A549 (cell line): Measurements from ENCODE around the gene SPAG9. TPM values are rescaled to one million over a fixed set of nuclear protein-coding genes. Genes with fewer than 3 reads are reported as not detected.
A peak's percentile ranks its signal among the peaks of the same experiment; 100 is the strongest.

ENCODE experiments used
- ATAC-seq, 2 experiments: fragments of 200-7000 bp in 1 of 2; fragments of >200 bp in 1 of 2; cut with Nextera tagmentation in 1 of 2; cut with Tn5 transposase in 1 of 2; 3 replicates each; pipeline versions ENCODE4 v1.8.0 to v1.9.1; 2018 to 2020; ENCODE audit warnings: mild to moderate bottlenecking in 1 of 2, moderate library complexity in 1 of 2
- CTCF ChIA-PET: fragments of 300-600 bp; sonication (Branson Sonifier 250); formaldehyde crosslinking; extraction: SDS; loops from one replicate; lab custom pipeline; 2021; ENCODE audit warnings: antibody characterized with exemption, inconsistent platforms; lab: Yijun Ruan, JAX
- POLR2A ChIA-PET: fragments of 350-600 bp; formaldehyde crosslinking; extraction: SDS; loops from one replicate; lab custom pipeline; 2021; ENCODE audit warnings: antibody characterized with exemption, inconsistent platforms; lab: Yijun Ruan, JAX
- DNase-seq, 2 experiments: peaks; one replicate each; pipeline versions ENCODE4 v3.0.0 to v3.0.0-alpha.2; 2011 to 2016; ENCODE audit warnings: low read depth in 1 of 2, low spot score in 1 of 2
- FAIRE-seq: peaks from 2 replicates; lab custom pipeline; 2011; peaks lifted over from hg19 to GRCh38; lab: Jason Lieb, UNC
- H3K27ac ChIP-seq, 2 experiments: fragments of >200 bp; sonication (Bioruptor Twin); formaldehyde crosslinking; 3 replicates each; pipeline ENCODE4 v1.5.1; 2016 to 2017
- H3K4me1 ChIP-seq: fragments of >200 bp; sonication (Bioruptor Twin); formaldehyde crosslinking; 3 replicates; pipeline ENCODE4 v1.6.1; 2016
- H3K4me2 ChIP-seq: fragments of >200 bp; sonication (Bioruptor Twin); formaldehyde crosslinking; 3 replicates; pipeline ENCODE4 v1.6.1; 2016
- H3K4me3 ChIP-seq: fragments of >200 bp; sonication (Bioruptor Twin); formaldehyde crosslinking; 3 replicates; pipeline ENCODE4 v1.5.1; 2016
- H3K9me3 ChIP-seq: fragments of >200 bp; sonication (Bioruptor Twin); formaldehyde crosslinking; 3 replicates; pipeline ENCODE4 v1.6.1; 2016
- ATOH8 ChIP-seq: fragments of 250-450 bp; sonication (Bioruptor Pico); IDR thresholded peaks from 2 replicates; pipeline ENCODE4 v1.5.0; 2020; ENCODE audit warnings: low read depth, mild to moderate bottlenecking, moderate library complexity
- BCL3 ChIP-seq: fragments of >200 bp; sonication (Bioruptor Twin); formaldehyde crosslinking; IDR thresholded peaks from 3 replicates; pipeline ENCODE4 v1.6.1; 2016
- CBX8 ChIP-seq: fragments of 200-600 bp; sonication (generic); IDR thresholded peaks from 2 replicates; pipeline ENCODE4 v1.6.1; 2016
- CEBPB ChIP-seq, 2 experiments: fragments of >200 bp in 1 of 2; sonication (Bioruptor Twin) in 1 of 2; formaldehyde crosslinking in 1 of 2; IDR thresholded peaks; 2 replicates each; pipeline ENCODE4 v1.6.1; 2012 to 2016
- CHD2 ChIP-seq: fragments of 150-350 bp; IDR thresholded peaks from 2 replicates; pipeline ENCODE4 v1.6.1; 2014; ENCODE audit warnings: low read length; ENCODE audit not compliant: partially characterized antibody
- EHMT2 ChIP-seq: fragments of 200-600 bp; sonication (generic); IDR thresholded peaks from 2 replicates; pipeline ENCODE4 v1.6.1; 2016; ENCODE audit warnings: antibody characterized with exemption, low read depth, mild to moderate bottlenecking, moderate library complexity
- FOXS1 ChIP-seq: fragments of 250-450 bp; sonication (Bioruptor Pico); IDR thresholded peaks from 2 replicates; pipeline ENCODE4 v1.5.0; 2020; ENCODE audit warnings: mild to moderate bottlenecking, moderate library complexity
- GATA3 ChIP-seq: IDR thresholded peaks from 2 replicates; pipeline ENCODE4 v1.6.1; 2012; ENCODE audit warnings: borderline replicate concordance
- HES2 ChIP-seq: fragments of >200 bp; sonication (Bioruptor Twin); formaldehyde crosslinking; IDR thresholded peaks from 2 replicates; pipeline ENCODE4 v1.6.1; 2016
- HEYL ChIP-seq: fragments of 250-450 bp; sonication (Bioruptor Pico); IDR thresholded peaks from 2 replicates; pipeline ENCODE4 v1.8.0; 2021; ENCODE audit warnings: mild to moderate bottlenecking, moderate library complexity
- JUNB ChIP-seq: fragments of >200 bp; sonication (Bioruptor Twin); formaldehyde crosslinking; IDR thresholded peaks from 2 replicates; pipeline ENCODE4 v1.6.1; 2016
- KDM1A ChIP-seq: fragments of 200-600 bp; sonication (generic); IDR thresholded peaks from 2 replicates; pipeline ENCODE4 v1.6.1; 2016; ENCODE audit warnings: low read depth, mild to moderate bottlenecking
- KDM5A ChIP-seq: fragments of 200-600 bp; sonication (generic); IDR thresholded peaks from 2 replicates; pipeline ENCODE4 v1.6.1; 2016; ENCODE audit warnings: antibody characterized with exemption, mild to moderate bottlenecking
- MAFK ChIP-seq: fragments of 450-650 bp; IDR thresholded peaks from 2 replicates; pipeline ENCODE4 v1.6.1; 2014; ENCODE audit not compliant: partially characterized antibody
- MAX ChIP-seq: IDR thresholded peaks from 2 replicates; pipeline ENCODE4 v1.6.1; 2012
- MYC ChIP-seq: IDR thresholded peaks from 2 replicates; pipeline ENCODE4 v1.6.1; 2012; ENCODE audit warnings: mild to moderate bottlenecking, inconsistent platforms, low read length, improper control_type of control experiment, borderline replicate concordance
- NFE2L2 ChIP-seq: fragments of 150-350 bp; conservative IDR thresholded peaks from 2 replicates; pipeline ENCODE4 v1.6.1; 2014; ENCODE audit warnings: low read length
- NR3C1 ChIP-seq: fragments of >200 bp; sonication (Bioruptor Twin); formaldehyde crosslinking; IDR thresholded peaks from 3 replicates; pipeline ENCODE4 v1.6.1; 2017
- POLR2A ChIP-seq: IDR thresholded peaks from 2 replicates; pipeline ENCODE4 v1.6.1; 2012; ENCODE audit warnings: mild to moderate bottlenecking, low read length
- POLR2AphosphoS2 ChIP-seq: conservative IDR thresholded peaks from 2 replicates; pipeline ENCODE4 v1.6.1; 2012; ENCODE audit warnings: low read length, improper control_type of control experiment, inconsistent platforms
- REST ChIP-seq: fragments of 200-600 bp; sonication (generic); IDR thresholded peaks from 2 replicates; pipeline ENCODE4 v1.6.1; 2016; ENCODE audit warnings: antibody characterized with exemption, mild to moderate bottlenecking, moderate library complexity
- RNF2 ChIP-seq: fragments of 200-600 bp; sonication (generic); IDR thresholded peaks from 2 replicates; pipeline ENCODE4 v1.6.1; 2016; ENCODE audit warnings: low read depth, mild to moderate bottlenecking, antibody characterized with exemption, moderate library complexity, borderline replicate concordance
- SREBF2 ChIP-seq: fragments of 450-650 bp; IDR thresholded peaks from 2 replicates; pipeline ENCODE4 v1.6.1; 2014; ENCODE audit warnings: mild to moderate bottlenecking, moderate library complexity
- TFCP2L1 ChIP-seq: fragments of 250-450 bp; sonication (Bioruptor Pico); IDR thresholded peaks from 2 replicates; pipeline ENCODE4 v1.5.0; 2021; ENCODE audit warnings: mild to moderate bottlenecking
- USF2 ChIP-seq: fragments of 450-650 bp; IDR thresholded peaks from 2 replicates; pipeline ENCODE4 v1.6.1; 2014; ENCODE audit warnings: antibody characterized with exemption
- ZSCAN20 ChIP-seq: fragments of 250-450 bp; sonication (Bioruptor Pico); IDR thresholded peaks from 2 replicates; pipeline ENCODE4 v1.8.0; 2022; ENCODE audit warnings: mild to moderate bottlenecking, moderate library complexity
- WGBS: methylation state at CpG from one replicate; pipeline ENCODE4 v1.1.6; 2017; ENCODE audit errors: missing lambda C conversion rate; 5-methylcytosine and 5-hydroxymethylcytosine counted together
- polyA plus RNA-seq, 4 experiments: library from polyadenylated mRNA; depleted of rRNA in 3 of 4; stranded (reverse); fragments of >200 nt; fragmentation: RNase III in 1 of 4; extraction: RNeasy Plus Mini Kit Qiagen cat#74134 plus additional on column Dnase treatment in 1 of 4; gene quantifications; 2 replicates in 3 of 4; 3 replicates in 1 of 4; pipeline ENCODE4 v1.2.3, GENCODE V29; 2011 to 2017

Gene SPAG9
- polyA plus RNA-seq, 2 of the 4 experiments (the other 2 are of a cell fraction): 69.0 to 71.1 TPM

- no peak for TF ChIP-seq CBX8
- no peak for TF ChIP-seq FOXS1
Measured at GRCh38 chr17:50918071-50918932, 202.4 kb downstream of the SPAG9 start (continued).

GRCh38 chr17:50917418-50917743 is 203.3 kb downstream of the SPAG9 start:
- no peak overlapping the region for H3K4me3 ChIP-seq
- DNase-seq (no peak), ATAC-seq (no peak), FAIRE-seq (no peak)
- ChIA-PET CTCF (interaction anchor here (1.0 kb wide), 2 partner anchors 47 to 54 kb away, joined by 3 read pairs; no protein-coding TSS in a partner anchor), POLR2A (interaction anchor here (13.2 kb wide), 1 partner anchor 51 kb away, joined by 130 read pairs; the partner anchor contains the start of gene TOB1)
- H3K27ac ChIP-seq: peak overlapping the region; percentile 46 to 92; a peak in 3 of 6 replicates
- no peaks in the 10 kb centered on the region for H3K9me3 ChIP-seq
- no peak for TF ChIP-seq BCL3
- no peak for TF ChIP-seq CHD2
- no peak for TF ChIP-seq ATOH8 (CRISPR knock-in tag)
- TF ChIP-seq MAFK: no peak
- no peak for TF ChIP-seq KDM1A
- no peak for TF ChIP-seq USF2
- TF ChIP-seq GATA3: no peak
- no peak for TF ChIP-seq TFCP2L1 (CRISPR knock-in tag)
- no peak for TF ChIP-seq POLR2AphosphoS2
- no peak for TF ChIP-seq KDM5A
- no peak for TF ChIP-seq SREBF2
- H3K4me1 ChIP-seq: peaks cover 62% of the 10 kb centered on the region
- H3K4me2 ChIP-seq: no peak overlapping the region
- WGBS: 96% methylated on average over 7 of the region's 7 CpGs

GRCh38 chr17:50916708-50917417 is 203.8 kb downstream of the SPAG9 start:
- no peaks in the 10 kb centered on the region for H3K9me3 ChIP-seq
- FAIRE-seq: no peak
- CTCF ChIA-PET: interaction anchor here (0.8 to 2.9 kb wide), 4 partner anchors 32 to 65 kb away, joined by 3 to 8 read pairs (median 4); no protein-coding TSS in a partner anchor
- no peak for TF ChIP-seq RNF2
- no peak for TF ChIP-seq CEBPB (IDR thresholded peaks at IDR 0.05)
- TF ChIP-seq MAX: no peak
- TF ChIP-seq POLR2AphosphoS2: no peak
- TF ChIP-seq POLR2A: no peak
- TF ChIP-seq HES2: no peak
- no peak for TF ChIP-seq NR3C1
- TF ChIP-seq ATOH8 (CRISPR knock-in tag): no peak
- TF ChIP-seq HEYL (CRISPR knock-in tag): no peak
- no peak for TF ChIP-seq EHMT2
- TF ChIP-seq NFE2L2: no peak
- no peak for TF ChIP-seq FOXS1
- no peak for TF ChIP-seq TFCP2L1 (CRISPR knock-in tag)
- TF ChIP-seq REST: no peak
- TF ChIP-seq JUNB: no peak
- no peak for TF ChIP-seq ZSCAN20
- no peak for TF ChIP-seq MYC
- POLR2A ChIA-PET: interaction anchor here (13.2 kb wide), 1 partner anchor 50 kb away, joined by 130 read pairs; the partner anchor contains the start of gene TOB1
- no peak for DNase-seq
- peaks cover 57% of the 10 kb centered on the region for H3K4me1 ChIP-seq
- no peak overlapping the region for H3K4me2 ChIP-seq
- ATAC-seq: no peak
- WGBS: 85% methylated on average over 18 of the region's 18 CpGs
- peak overlapping the region; percentile 46 to 92; a peak in 5 of 6 replicates for H3K27ac ChIP-seq
- H3K4me3 ChIP-seq: no peak overlapping the region
